GM18909 (cell line): ENCODE data around the gene PTPRF.

ENCODE experiments used
- ATAC-seq: cut with Tn5 transposase; IDR thresholded peaks from one replicate; pipeline ENCODE4 v1.9.1; 2021; ENCODE audit warnings: mild to moderate bottlenecking; ENCODE audit not compliant: unreplicated experiment, poor library complexity

The PTPRF gene

DNA sequence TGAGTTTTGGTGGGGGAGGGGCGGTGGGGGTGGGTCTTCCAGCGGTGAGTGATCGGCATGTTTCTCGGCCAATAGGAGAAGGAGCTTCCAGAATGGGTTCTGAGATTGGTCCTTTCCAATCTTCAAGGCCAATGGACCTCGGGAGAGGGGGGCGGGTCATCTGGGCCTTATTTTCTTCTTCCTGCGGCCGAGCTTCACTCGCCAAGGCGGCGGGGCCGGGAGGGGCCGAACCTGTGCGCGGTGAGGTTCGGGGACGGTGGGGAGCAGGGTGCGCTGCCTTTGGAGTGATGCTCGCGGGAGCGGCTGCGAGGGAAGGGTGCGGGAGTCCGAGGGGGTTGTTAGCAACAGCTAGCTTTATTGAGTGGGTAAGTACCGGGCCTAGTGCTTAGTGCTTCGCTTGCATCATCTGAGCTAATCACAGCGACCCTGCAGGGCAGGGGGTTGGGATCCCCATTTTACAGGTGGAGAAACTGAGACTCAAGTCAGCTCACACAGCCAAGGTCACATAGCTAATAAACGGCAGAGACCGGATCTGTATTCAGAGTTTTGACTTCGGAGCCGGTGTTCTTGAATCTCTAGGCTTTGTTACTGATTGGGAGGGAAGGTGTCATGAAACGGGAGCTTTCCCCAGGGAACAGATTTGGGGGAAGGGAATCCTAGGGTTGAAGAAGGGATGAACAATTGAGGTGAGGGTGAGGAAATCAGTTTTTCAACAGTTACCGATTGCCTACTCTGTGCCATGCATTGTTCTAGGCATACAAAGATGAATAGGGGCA, 119.8 kb downstream of the PTPRF start:
- peak; percentile 66 for ATAC-seq

GRCh38 chr1:43651188-43651587, 120.5 kb downstream of the PTPRF start:
- no peak for ATAC-seq

GRCh38 chr1:43651902-43652301, 121.2 kb downstream of the PTPRF start:
- no peak for ATAC-seq

DNA sequence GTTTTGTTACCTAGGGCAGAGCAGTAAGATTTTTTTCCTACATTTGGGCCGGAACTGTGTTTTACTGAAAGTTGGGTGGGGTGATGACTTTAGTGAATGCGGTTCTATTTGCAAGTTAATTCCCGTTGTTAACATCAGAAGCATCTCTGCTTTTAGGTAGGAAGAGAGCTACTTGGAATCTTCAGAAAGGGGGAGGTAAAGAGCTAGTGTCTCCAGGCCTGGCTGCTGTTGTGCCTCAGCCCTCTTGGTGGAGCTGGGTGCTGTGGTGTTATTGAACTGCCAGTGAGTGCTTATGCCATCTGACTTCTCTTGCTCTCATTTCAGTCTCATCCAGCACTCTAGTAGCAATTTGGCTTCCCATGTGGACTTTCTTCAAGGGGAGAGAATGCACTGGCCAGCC, 122.7 kb downstream of the PTPRF start:
- no peak for ATAC-seq

DNA sequence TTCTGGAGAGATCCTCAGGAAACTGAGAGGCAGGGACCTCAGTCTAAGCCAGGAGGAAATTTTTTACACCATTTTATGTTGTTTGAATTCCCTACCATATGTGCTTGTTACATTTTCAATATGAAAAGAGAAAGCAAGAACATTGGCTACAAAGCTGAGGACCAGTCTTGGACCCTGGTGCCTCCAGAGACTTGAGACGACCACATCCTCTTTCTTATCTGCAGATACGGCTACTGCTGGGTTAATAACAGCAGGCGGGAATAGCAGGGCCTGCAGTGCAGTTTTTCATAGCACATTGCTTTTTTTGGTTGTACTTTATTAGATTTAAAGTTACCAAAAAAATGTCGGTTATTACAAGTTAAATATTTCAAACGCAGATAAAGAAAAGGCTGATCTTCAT, 123.2 kb downstream of the PTPRF start:
- ATAC-seq = no peak

DNA sequence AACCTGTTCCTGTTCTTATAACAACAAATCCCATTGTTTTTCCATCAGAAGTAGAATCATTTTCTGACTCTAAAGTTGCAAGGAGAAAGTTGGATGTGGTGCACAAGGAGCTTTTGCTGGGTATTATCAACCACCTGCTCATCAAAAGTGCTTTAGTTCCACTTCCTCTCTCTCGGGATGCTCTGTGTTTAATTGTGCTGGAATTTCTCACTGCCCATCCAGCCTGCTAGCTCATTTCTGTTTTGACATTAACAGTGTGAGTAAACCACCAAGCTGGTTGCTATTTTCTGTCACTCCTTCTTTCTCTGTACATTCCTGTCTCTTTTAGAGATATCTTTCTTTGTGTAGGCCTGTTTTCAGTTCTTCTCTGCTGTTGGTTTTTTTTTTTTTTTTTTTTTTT, 125.3 kb downstream of the PTPRF start:
- no peak for ATAC-seq

DNA sequence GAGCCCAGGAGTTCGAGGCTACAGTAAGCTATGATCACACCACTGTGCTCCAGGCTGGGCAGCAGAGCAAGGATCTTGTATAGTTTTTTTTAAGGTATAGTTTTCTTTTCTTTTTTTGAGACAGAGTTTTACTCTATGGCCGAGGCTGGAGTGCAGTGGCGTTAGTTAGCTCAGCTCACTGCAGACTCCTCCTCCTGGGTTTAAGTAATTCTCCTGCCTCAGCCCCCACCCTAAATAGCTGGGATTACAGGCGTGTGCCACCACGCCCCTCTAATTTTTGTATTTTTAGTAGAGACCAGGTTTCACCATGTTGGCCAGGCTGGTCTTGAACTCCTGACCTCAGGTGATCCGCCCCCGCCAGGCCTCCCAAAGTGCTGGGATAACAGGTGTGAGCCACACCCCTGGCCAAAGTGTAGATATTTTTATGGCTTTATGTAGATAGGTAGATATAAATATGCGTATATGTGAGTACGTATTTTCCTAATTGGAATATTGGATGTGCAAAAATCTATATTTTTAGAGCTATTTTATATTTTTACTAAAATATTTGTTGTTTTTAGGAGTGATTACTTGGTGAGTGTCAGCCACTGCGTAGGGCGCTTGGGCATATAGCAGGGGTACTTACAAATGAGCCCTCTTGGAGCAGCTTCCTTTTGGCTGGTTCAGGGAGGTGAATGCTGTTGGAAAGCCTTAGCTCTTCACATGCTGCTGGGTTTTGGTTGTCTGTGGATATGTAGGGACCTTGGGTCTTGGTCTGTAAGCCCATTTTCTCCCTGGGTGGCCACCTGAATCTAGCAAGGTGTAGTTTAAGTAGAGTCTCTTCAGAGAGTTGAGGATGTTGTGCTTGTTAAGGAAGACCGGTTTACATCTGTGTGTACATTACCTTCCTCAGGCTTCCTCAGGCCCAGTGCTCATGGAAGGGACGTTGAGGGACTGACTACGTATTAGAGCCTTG, 128.8 kb downstream of the PTPRF start:
- no peak for ATAC-seq

GRCh38 chr1:43660355-43660754, 129.7 kb downstream of the PTPRF start:
- ATAC-seq = no peak

- no peak for ATAC-seq
Measured at GRCh38 chr1:43664369-43664768, 133.7 kb downstream of the PTPRF start.

- ATAC-seq = no peak
Measured at GRCh38 chr1:43666608-43667007, 135.9 kb downstream of the PTPRF start.

DNA sequence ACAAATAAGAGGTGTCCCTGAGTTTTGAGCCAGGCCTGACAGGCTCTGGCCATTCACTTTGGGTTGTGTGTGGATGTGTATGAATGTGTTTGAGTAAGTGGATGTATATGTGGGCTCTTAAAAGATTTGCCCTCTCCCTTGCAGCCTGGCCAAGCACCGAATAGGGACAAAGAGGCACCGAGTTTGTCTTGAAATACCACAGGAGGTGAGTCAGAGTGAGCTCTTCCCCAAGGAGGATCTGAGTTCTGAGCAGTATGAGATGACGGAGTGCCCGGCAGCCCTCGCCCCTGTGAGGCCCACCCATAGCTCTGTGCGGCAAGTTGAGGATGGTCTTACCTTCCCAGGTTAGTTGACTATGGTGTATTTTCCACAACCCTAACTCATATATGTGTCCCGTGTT, 138.3 kb downstream of the PTPRF start:
- ATAC-seq = no peak

- no peak for ATAC-seq
Measured at GRCh38 chr1:43669878-43670277, 139.2 kb downstream of the PTPRF start.

DNA sequence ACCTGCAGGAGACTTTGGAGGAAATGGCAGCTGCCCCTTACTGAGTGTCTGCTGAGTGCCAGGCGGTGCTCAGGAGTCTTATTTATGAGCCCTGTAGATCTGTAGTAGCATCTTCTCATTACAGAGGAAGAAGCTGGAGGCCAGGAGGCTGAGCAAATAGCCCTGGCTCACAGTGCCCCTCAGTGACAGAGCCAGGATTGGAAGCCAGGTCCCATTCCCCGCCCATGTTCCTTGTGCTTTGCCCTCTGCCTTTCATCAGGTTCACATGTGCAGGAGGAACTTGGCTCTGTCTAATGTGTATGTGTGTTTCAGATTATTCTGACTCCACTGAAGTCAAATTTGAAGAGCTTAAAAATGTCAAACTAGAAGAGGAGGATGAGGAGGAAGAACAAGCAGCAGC, 140.5 kb downstream of the PTPRF start:
- no peak for ATAC-seq

GRCh38 chr1:43671626-43672330, 141.1 kb downstream of the PTPRF start:
- ATAC-seq = no peak

DNA sequence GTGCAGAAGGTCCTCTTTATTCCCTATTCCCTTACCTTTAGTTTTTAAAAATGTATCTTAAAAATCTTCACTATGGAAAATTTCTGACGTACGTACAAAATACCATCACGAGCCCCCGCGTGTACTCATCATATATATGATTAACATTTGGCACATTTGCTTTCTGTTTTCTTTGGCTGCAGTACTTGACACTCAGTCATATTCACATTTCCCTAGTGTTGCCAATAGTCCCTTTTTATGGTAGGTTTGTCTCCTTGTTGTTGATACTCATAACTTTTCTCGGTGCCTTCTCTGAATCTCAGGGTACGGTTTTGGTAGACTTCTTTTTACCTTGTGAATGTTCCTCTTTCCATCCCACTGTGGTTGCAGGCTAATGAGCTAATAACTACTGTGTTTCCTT, 142.6 kb downstream of the PTPRF start:
- no peak for ATAC-seq
